Loucy (cell line): Measurements from ENCODE around the gene RAB6A.

Experiments
- CTCF ChIP-seq: fragments of 200-600 bp; sonication (generic); conservative IDR thresholded peaks from 2 replicates; pipeline ENCODE4 v1.5.1; 2014; ENCODE audit warnings: mild to moderate bottlenecking, antibody characterized with exemption, low read length
- EZH2phosphoT487 ChIP-seq: fragments of 200-600 bp; IDR thresholded peaks from 2 replicates; pipeline ENCODE4 v1.6.1; 2018; ENCODE audit warnings: antibody characterized with exemption, mild to moderate bottlenecking, moderate library complexity, borderline replicate concordance

DNA sequence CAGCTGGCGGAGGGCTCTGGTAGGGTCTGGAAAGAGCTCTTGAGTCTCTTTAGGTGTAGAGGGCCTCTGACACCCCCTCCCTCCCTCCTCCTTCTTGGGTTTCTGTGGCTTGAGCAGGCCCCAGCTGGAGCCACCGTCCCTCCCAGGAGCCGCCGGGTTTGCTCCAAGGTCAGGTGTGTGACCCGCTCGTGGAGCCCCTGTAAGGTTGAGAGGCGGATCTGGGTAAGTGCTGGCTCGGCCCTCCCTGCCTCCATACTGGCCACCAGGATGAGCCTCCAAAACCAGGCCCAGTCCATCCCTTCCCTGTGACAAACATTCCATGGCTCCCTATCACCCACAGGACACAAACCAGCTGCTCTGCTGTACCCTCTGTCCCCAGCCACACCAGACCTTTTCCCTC is 105.2 kb downstream of the RAB6A start:
- TF ChIP-seq CTCF (no peak), EZH2phosphoT487 (no peak)
